Measurements from ENCODE around the gene B4GALNT4.

- no peak for TF ChIP-seq CTCF (IDR thresholded peaks at IDR 0.05; ENCODE audit: borderline replicate concordance, extremely low read depth, low read length, poor library complexity, severe bottlenecking)
- no peak for TF ChIP-seq EZH2 (IDR thresholded peaks at IDR 0.05; ENCODE audit: borderline replicate concordance, low read depth, low read length, severe bottlenecking)
These were observed 8.7 kb downstream of the B4GALNT4 start for GRCh38 chr11:377883-378500.

All from DND-41 (cell line).